Trophoblast cell (in vitro differentiated cells and primary cell): Measurements from ENCODE around the gene SNPH.

Experiments
- DNase-seq, 2 donors: peaks; one replicate each; pipeline ENCODE4 v3.0.0-alpha.2; 2016
- H2AFZ ChIP-seq: 2 replicates; pipeline ENCODE4 v1.6.1; 2013; ENCODE audit warnings: low read length, moderate library complexity, mild to moderate bottlenecking; ENCODE audit not compliant: insufficient read depth, poor library complexity
- H2AK5ac ChIP-seq: 2 replicates; pipeline ENCODE4 v1.6.1; 2013; ENCODE audit warnings: mild to moderate bottlenecking, low read length
- H2BK120ac ChIP-seq: 2 replicates; pipeline ENCODE4 v1.6.1; 2013; ENCODE audit warnings: low read length, mild to moderate bottlenecking, moderate library complexity; ENCODE audit not compliant: insufficient read depth, poor library complexity
- H2BK12ac ChIP-seq: 2 replicates; pipeline ENCODE4 v1.6.1; 2013; ENCODE audit warnings: mild to moderate bottlenecking, low read length, moderate library complexity
- H2BK5ac ChIP-seq: 2 replicates; pipeline ENCODE4 v1.6.1; 2013; ENCODE audit warnings: low read length, low read depth, moderate library complexity, mild to moderate bottlenecking; ENCODE audit not compliant: poor library complexity
- H3K14ac ChIP-seq: 2 replicates; pipeline ENCODE4 v1.6.1; 2013; ENCODE audit warnings: mild to moderate bottlenecking, low read length
- H3K18ac ChIP-seq: 2 replicates; pipeline ENCODE4 v1.6.1; 2013; ENCODE audit warnings: mild to moderate bottlenecking, low read length
- H3K23ac ChIP-seq: 2 replicates; pipeline ENCODE4 v1.6.1; 2013; ENCODE audit warnings: low read length
- H3K27ac ChIP-seq: 2 replicates; pipeline ENCODE4 v1.5.1; 2013; ENCODE audit warnings: low read depth, mild to moderate bottlenecking, inconsistent platforms, low read length, moderate library complexity
- H3K27me3 ChIP-seq: 2 replicates; pipeline ENCODE4 v1.6.1; 2013; ENCODE audit warnings: inconsistent platforms, mild to moderate bottlenecking, low read length, moderate library complexity; ENCODE audit not compliant: insufficient read depth
- H3K36me3 ChIP-seq, 2 experiments: 1 replicate in 1 of 2; 2 replicates in 1 of 2; pipeline ENCODE4 v1.6.1; 2013; ENCODE audit warnings: low read length in 2 of 2, mild to moderate bottlenecking in 2 of 2, moderate library complexity in 1 of 2; ENCODE audit not compliant: insufficient read depth in 2 of 2, control insufficient read depth in 1 of 2
- H3K4ac ChIP-seq: 2 replicates; pipeline ENCODE4 v1.6.1; 2013; ENCODE audit warnings: low read depth, mild to moderate bottlenecking, low read length, moderate library complexity
- H3K4me1 ChIP-seq, 2 experiments: 1 replicate in 1 of 2; 2 replicates in 1 of 2; pipeline ENCODE4 v1.6.1; 2013; ENCODE audit warnings: low read length in 2 of 2, mild to moderate bottlenecking in 2 of 2, moderate library complexity in 1 of 2; ENCODE audit not compliant: insufficient read depth in 2 of 2, control insufficient read depth in 1 of 2
- H3K4me2 ChIP-seq: 2 replicates; pipeline ENCODE4 v1.6.1; 2013; ENCODE audit warnings: inconsistent platforms, mild to moderate bottlenecking, low read length, moderate library complexity
- H3K4me3 ChIP-seq: 2 replicates; pipeline ENCODE4 v1.5.1; 2013; ENCODE audit warnings: mild to moderate bottlenecking, low read depth, low read length, inconsistent platforms
- H3K79me1 ChIP-seq: one replicate; pipeline ENCODE4 v1.6.1; 2013; ENCODE audit warnings: low read length
- H3K79me2 ChIP-seq: 2 replicates; pipeline ENCODE4 v1.6.1; 2013; ENCODE audit warnings: low read length, mild to moderate bottlenecking; ENCODE audit not compliant: control insufficient read depth, insufficient read depth, poor library complexity
- H3K9ac ChIP-seq: 2 replicates; pipeline ENCODE4 v1.6.1; 2013; ENCODE audit warnings: mild to moderate bottlenecking, low read length
- H3K9me3 ChIP-seq: 2 replicates; pipeline ENCODE4 v1.6.1; 2013; ENCODE audit warnings: low read depth, mild to moderate bottlenecking, control low read depth, inconsistent platforms, low read length; ENCODE audit not compliant: insufficient read depth
- H4K12ac ChIP-seq: 2 replicates; pipeline ENCODE4 v1.6.1; 2013; ENCODE audit warnings: low read depth, mild to moderate bottlenecking, low read length, moderate library complexity
- H4K8ac ChIP-seq: 2 replicates; pipeline ENCODE4 v1.6.1; 2013; ENCODE audit warnings: low read depth, mild to moderate bottlenecking, low read length, moderate library complexity
- H4K91ac ChIP-seq: one replicate; pipeline ENCODE4 v1.6.1; 2013; ENCODE audit warnings: low read depth, mild to moderate bottlenecking, low read length, moderate library complexity
- WGBS: extraction: QIAGEN DNeasy Blood & Tissue Kit; methylation state at CpG from one replicate; pipeline ENCODE4 v1.1.7; 2013; ENCODE audit warnings: missing lambda C conversion rate; ENCODE audit not compliant: insufficient read length, insufficient coverage; ENCODE audit errors: extremely low coverage; 5-methylcytosine and 5-hydroxymethylcytosine counted together

SNPH gene

DNA sequence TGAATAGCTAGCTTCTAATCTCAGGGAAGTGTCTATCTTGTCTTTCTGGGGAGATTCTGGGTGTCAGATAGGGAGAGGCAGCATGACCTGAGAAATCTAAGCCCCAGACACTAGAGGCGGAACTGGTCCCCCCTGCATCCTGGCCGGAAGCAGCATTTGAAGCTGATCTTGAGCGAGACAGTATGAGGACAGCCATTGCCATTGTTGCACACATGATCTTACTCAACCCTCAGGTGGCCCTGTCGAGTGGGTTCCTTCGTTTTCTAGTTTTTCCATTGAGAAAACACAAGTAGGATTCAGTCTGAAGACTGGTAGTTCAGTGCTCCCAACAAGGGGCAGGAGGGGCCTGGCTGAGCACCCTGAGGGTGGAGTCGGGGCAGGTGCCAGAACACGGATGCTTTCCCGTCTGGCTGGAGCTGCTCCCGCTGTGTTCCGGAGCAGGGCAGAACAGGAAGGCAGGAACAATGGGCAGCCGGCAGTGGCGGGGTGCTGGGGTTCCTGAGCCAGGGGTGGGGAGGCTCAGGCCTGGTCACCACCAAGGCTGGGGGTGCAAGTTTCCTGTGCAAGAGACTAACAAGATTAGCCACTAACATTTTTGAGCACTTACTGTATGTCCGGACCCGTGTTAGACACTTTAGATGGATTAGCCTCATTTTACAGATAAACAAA is 70.7 kb downstream of the SNPH start:
- Histone ChIP-seq H2BK12ac (no peak overlapping the region), H3K36me3 (peaks cover 5 to 6% of the 10 kb centered on the region in 2 experiments), H3K27me3 (no peaks in the 10 kb centered on the region), H2AK5ac (no peak overlapping the region), H3K23ac (no peak overlapping the region), H4K91ac (no peak overlapping the region), H3K9me3 (no peaks in the 10 kb centered on the region), H3K4me3 (no peak overlapping the region), H3K79me2 (no peaks in the 10 kb centered on the region), H3K14ac (no peak overlapping the region), H3K4me1 (peaks cover 2 to 17% of the 10 kb centered on the region in 2 experiments), H3K9ac (no peak overlapping the region), H3K4me2 (no peak overlapping the region), H3K79me1 (no peaks in the 10 kb centered on the region), H3K4ac (no peak overlapping the region), H2AFZ (no peak overlapping the region), H3K27ac (no peak overlapping the region), H4K12ac (no peak overlapping the region), H2BK120ac (no peak overlapping the region), H3K18ac (no peak overlapping the region), H2BK5ac (no peak overlapping the region), H4K8ac (no peak overlapping the region)
- WGBS = no CpG with 5 or more reads among the region's 14 CpGs
- no peak for DNase-seq

GRCh38 chr20:1337441-1337840 is 71.3 kb downstream of the SNPH start:
- Histone ChIP-seq H4K12ac (no peak overlapping the region), H3K79me2 (no peaks in the 10 kb centered on the region), H2BK120ac (no peak overlapping the region), H3K4ac (no peak overlapping the region), H4K91ac (no peak overlapping the region), H3K9me3 (no peaks in the 10 kb centered on the region), H2BK5ac (no peak overlapping the region), H3K36me3 (peaks cover 5 to 6% of the 10 kb centered on the region in 2 experiments), H3K23ac (no peak overlapping the region), H3K14ac (no peak overlapping the region), H3K9ac (no peak overlapping the region), H3K4me3 (no peak overlapping the region), H3K27me3 (no peaks in the 10 kb centered on the region), H4K8ac (no peak overlapping the region), H2BK12ac (no peak overlapping the region), H3K79me1 (no peaks in the 10 kb centered on the region), H2AFZ (no peak overlapping the region), H3K4me1 (peaks cover 2 to 18% of the 10 kb centered on the region in 2 experiments), H2AK5ac (no peak overlapping the region), H3K27ac (no peak overlapping the region), H3K18ac (no peak overlapping the region), H3K4me2 (no peak overlapping the region)
- DNase-seq = no peak
- 100% methylated on average over 1 of the region's 5 CpGs for WGBS

- no peak overlapping the region for H3K4ac ChIP-seq
- no peak overlapping the region for H2AFZ ChIP-seq
- H3K4me3 ChIP-seq = no peak overlapping the region
- DNase-seq = no peak
- no peak overlapping the region for H2BK5ac ChIP-seq
- H3K79me1 ChIP-seq = no peaks in the 10 kb centered on the region
- H3K27ac ChIP-seq = no peak overlapping the region
- no peak overlapping the region for H3K4me2 ChIP-seq
- H3K27me3 ChIP-seq = no peaks in the 10 kb centered on the region
- no peak overlapping the region for H3K14ac ChIP-seq
- peak overlapping the region; percentile 20 for H3K18ac ChIP-seq
- no peaks in the 10 kb centered on the region for H3K79me2 ChIP-seq
- no peak overlapping the region for H4K91ac ChIP-seq
- peaks cover 2 to 18% of the 10 kb centered on the region in 2 experiments for H3K4me1 ChIP-seq
- H2BK12ac ChIP-seq = no peak overlapping the region
- no peak overlapping the region for H3K9ac ChIP-seq
- no peak overlapping the region for H4K8ac ChIP-seq
- H3K23ac ChIP-seq = no peak overlapping the region
- H4K12ac ChIP-seq = no peak overlapping the region
- WGBS = no CpG with 5 or more reads among the region's 5 CpGs
- no peak overlapping the region for H2BK120ac ChIP-seq
- no peaks in the 10 kb centered on the region for H3K9me3 ChIP-seq
- H2AK5ac ChIP-seq = no peak overlapping the region
- peaks cover under 1 to 2% of the 10 kb centered on the region in 2 experiments for H3K36me3 ChIP-seq
Observed at GRCh38 chr20:1338096-1338495, 72.0 kb downstream of the SNPH start.

GRCh38 chr20:1338801-1339200 is 72.7 kb downstream of the SNPH start:
- no peaks in the 10 kb centered on the region for H3K27me3 ChIP-seq
- H3K14ac ChIP-seq = no peak overlapping the region
- no peak for DNase-seq
- H3K79me1 ChIP-seq = no peaks in the 10 kb centered on the region
- no peak overlapping the region for H2BK120ac ChIP-seq
- no peak overlapping the region for H3K4me2 ChIP-seq
- H4K91ac ChIP-seq = no peak overlapping the region
- H3K4ac ChIP-seq = no peak overlapping the region
- H2AFZ ChIP-seq = no peak overlapping the region
- H2BK5ac ChIP-seq = no peak overlapping the region
- H3K23ac ChIP-seq = no peak overlapping the region
- H4K12ac ChIP-seq = no peak overlapping the region
- H3K36me3 ChIP-seq = no peaks in the 10 kb centered on the region
- no peak overlapping the region for H3K18ac ChIP-seq
- H2BK12ac ChIP-seq = no peak overlapping the region
- WGBS = no CpG with 5 or more reads among the region's 4 CpGs
- H3K9me3 ChIP-seq = no peaks in the 10 kb centered on the region
- no peak overlapping the region for H3K4me3 ChIP-seq
- no peak overlapping the region for H3K9ac ChIP-seq
- no peak overlapping the region for H4K8ac ChIP-seq
- no peaks in the 10 kb centered on the region for H3K79me2 ChIP-seq
- no peak overlapping the region for H2AK5ac ChIP-seq
- H3K4me1 ChIP-seq = peaks cover 2 to 18% of the 10 kb centered on the region in 2 experiments
- H3K27ac ChIP-seq = no peak overlapping the region
